WTC11 (cell line): ENCODE measurements around the gene FAN1. TPM values are rescaled to one million over a fixed set of nuclear protein-coding genes. Genes with fewer than 3 reads are reported as not detected.

Experiments used
- ATAC-seq: fragments of 200-7000 bp; cut with Tn5 transposase; 2 replicates; pipeline ENCODE4 v1.10.0; 2021; ENCODE audit warnings: mild to moderate bottlenecking, moderate library complexity
- CTCF ChIA-PET: fragments of 300-600 bp; sonication (Branson Sonifier 250); formaldehyde crosslinking; loops from one replicate; lab custom pipeline; 2021; ENCODE audit warnings: antibody characterized with exemption; lab: Charles Lee
- POLR2A ChIA-PET: fragments of 350-600 bp; sonication (Branson Sonifier 250); formaldehyde crosslinking; loops from one replicate; lab custom pipeline; 2021; ENCODE audit warnings: antibody characterized with exemption; lab: Charles Lee
- DNase-seq: peaks from one replicate; pipeline ENCODE4 v3.0.0; 2021; ENCODE audit warnings: low spot score
- H3K27ac Mint-ChIP-seq: 2 replicates; pipeline ENCODE4 v1.8.0; 2021; ENCODE audit warnings: mixed read lengths
- H3K27me3 Mint-ChIP-seq: 2 replicates; pipeline ENCODE4 v1.8.0; 2021; ENCODE audit warnings: low read depth, mild to moderate bottlenecking, moderate library complexity, mixed read lengths
- H3K36me3 Mint-ChIP-seq: 2 replicates; pipeline ENCODE4 v1.8.0; 2021; ENCODE audit warnings: mixed read lengths
- H3K4me1 Mint-ChIP-seq: 2 replicates; pipeline ENCODE4 v1.8.0; 2022; ENCODE audit warnings: mixed read lengths
- H3K4me3 Mint-ChIP-seq: 2 replicates; pipeline ENCODE4 v1.8.0; 2021; ENCODE audit warnings: mild to moderate bottlenecking, moderate library complexity, mixed read lengths
- H3K9me3 Mint-ChIP-seq: 2 replicates; pipeline ENCODE4 v1.8.0; 2021; ENCODE audit warnings: mixed read lengths
- ATF2 ChIP-seq: sonication (generic); formaldehyde crosslinking; IDR thresholded peaks from 2 replicates; pipeline ENCODE4 v1.8.1; 2022; ENCODE audit warnings: low read depth, missing genetic modification reagents, borderline replicate concordance
- CDX4 ChIP-seq: fragments of 250-450 bp; sonication (Bioruptor Pico); IDR thresholded peaks from 2 replicates; pipeline ENCODE4 v1.9.0; 2021; ENCODE audit warnings: moderate library complexity, mild to moderate bottlenecking, inconsistent platforms, borderline replicate concordance
- CREM ChIP-seq: sonication (generic); formaldehyde crosslinking; IDR thresholded peaks from 2 replicates; pipeline ENCODE4 v1.8.1; 2022; ENCODE audit warnings: mild to moderate bottlenecking, missing genetic modification reagents, moderate library complexity
- E2F1 ChIP-seq: sonication (generic); formaldehyde crosslinking; IDR thresholded peaks from 2 replicates; pipeline ENCODE4 v1.8.0; 2022; ENCODE audit warnings: mild to moderate bottlenecking, missing genetic modification reagents
- ELF4 ChIP-seq: sonication (generic); formaldehyde crosslinking; IDR thresholded peaks from 2 replicates; pipeline ENCODE4 v1.8.1; 2022; ENCODE audit warnings: low read depth, mild to moderate bottlenecking, moderate library complexity, missing genetic modification reagents
- ERG ChIP-seq: fragments of 250-450 bp; sonication (Bioruptor Pico); IDR thresholded peaks from 2 replicates; pipeline ENCODE4 v1.8.0; 2021; ENCODE audit warnings: mild to moderate bottlenecking
- FOXJ3 ChIP-seq: sonication (generic); formaldehyde crosslinking; IDR thresholded peaks from 2 replicates; pipeline ENCODE4 v1.9.0; 2021; ENCODE audit warnings: missing genetic modification reagents, mild to moderate bottlenecking, borderline replicate concordance
- HMGA2 ChIP-seq: fragments of 250-450 bp; sonication (Bioruptor Pico); IDR thresholded peaks from 2 replicates; pipeline ENCODE4 v1.4.0; 2021; ENCODE audit warnings: mild to moderate bottlenecking, moderate library complexity
- IRF1 ChIP-seq: sonication (generic); formaldehyde crosslinking; IDR thresholded peaks from 2 replicates; pipeline ENCODE4 v1.8.0; 2023; ENCODE audit warnings: missing genetic modification reagents
- IRF2 ChIP-seq: sonication (generic); formaldehyde crosslinking; IDR thresholded peaks from 2 replicates; pipeline ENCODE4 v1.8.0; 2022; ENCODE audit warnings: low read depth, missing genetic modification reagents, borderline replicate concordance
- JAZF1 ChIP-seq: fragments of 250-450 bp; sonication (Bioruptor Pico); IDR thresholded peaks from 2 replicates; pipeline ENCODE4 v1.9.0; 2021; ENCODE audit warnings: moderate library complexity, mild to moderate bottlenecking, inconsistent platforms
- MAX ChIP-seq: sonication (generic); formaldehyde crosslinking; IDR thresholded peaks from 2 replicates; pipeline ENCODE4 v1.8.0; 2022; ENCODE audit warnings: mild to moderate bottlenecking, missing genetic modification reagents
- NFYB ChIP-seq: sonication (generic); formaldehyde crosslinking; conservative IDR thresholded peaks from 2 replicates; pipeline ENCODE4 v1.8.0; 2022; ENCODE audit warnings: low read depth, missing genetic modification reagents
- NR2C2 ChIP-seq: sonication (generic); formaldehyde crosslinking; IDR thresholded peaks from 2 replicates; pipeline ENCODE4 v1.8.0; 2022; ENCODE audit warnings: mild to moderate bottlenecking, missing genetic modification reagents
- PRRX2 ChIP-seq: fragments of 250-450 bp; sonication (Bioruptor Pico); IDR thresholded peaks from 2 replicates; pipeline ENCODE4 v1.8.0; 2021; ENCODE audit warnings: mild to moderate bottlenecking
- SP1 ChIP-seq: sonication (generic); formaldehyde crosslinking; conservative IDR thresholded peaks from 2 replicates; pipeline ENCODE4 v1.8.1; 2022; ENCODE audit warnings: missing genetic modification reagents
- TP53 ChIP-seq: sonication (generic); formaldehyde crosslinking; IDR thresholded peaks from 2 replicates; pipeline ENCODE4 v1.8.1; 2023; ENCODE audit warnings: mild to moderate bottlenecking, missing genetic modification reagents
- ZNF232 ChIP-seq: sonication (generic); formaldehyde crosslinking; IDR thresholded peaks from 2 replicates; pipeline ENCODE4 v1.8.0; 2022; ENCODE audit warnings: mild to moderate bottlenecking, missing genetic modification reagents
- ZNF263 ChIP-seq: sonication (generic); formaldehyde crosslinking; IDR thresholded peaks from 2 replicates; pipeline ENCODE4 v1.8.1; 2022; ENCODE audit warnings: low read depth, mild to moderate bottlenecking, moderate library complexity, missing genetic modification reagents
- total RNA-seq: library from RNA; stranded (reverse); gene quantifications from 3 replicates; pipeline ENCODE4 v1.2.3, GENCODE V29; 2021

FAN1 gene
- total RNA-seq, 1 experiment from 2014 or later, result 22.8 TPM

GRCh38 chr15:30991255-30992235 is 87.8 kb downstream of the FAN1 start, which contains the start of gene MTMR10 (continued):
- no peak for TF ChIP-seq FOXJ3 (CRISPR knock-in tag)
- no peak for TF ChIP-seq E2F1
- TF ChIP-seq NR2C2 (CRISPR knock-in tag), result no peak
- TF ChIP-seq TP53 (CRISPR knock-in tag), result no peak
- no peak for TF ChIP-seq HMGA2
- TF ChIP-seq IRF1, result no peak
- TF ChIP-seq SP1 (CRISPR knock-in tag), result peak; percentile 36; the same call in 1 of the 2 replicates
- no peak for TF ChIP-seq CDX4 (CRISPR knock-in tag)
- no peak for TF ChIP-seq ERG (CRISPR knock-in tag)
- no peak for TF ChIP-seq ELF4 (CRISPR knock-in tag)
- TF ChIP-seq ZNF263 (CRISPR knock-in tag), result no peak
- TF ChIP-seq ATF2, result no peak
- TF ChIP-seq CREM (CRISPR knock-in tag), result no peak
- TF ChIP-seq NFYB (CRISPR knock-in tag), result no peak
- TF ChIP-seq PRRX2 (CRISPR knock-in tag), result no peak

- DNase-seq (no peak), ATAC-seq (no peak)
- Mint-ChIP-seq H3K27ac (peak overlapping the region; percentile 82), H3K9me3 (peaks cover 13% of the 10 kb centered on the region), H3K4me1 (peaks cover 24% of the 10 kb centered on the region), H3K27me3 (no peaks in the 10 kb centered on the region), H3K4me3 (peak overlapping the region; percentile 79), H3K36me3 (no peaks in the 10 kb centered on the region)
- POLR2A ChIA-PET, result interaction anchor here (0.7 to 1.1 kb wide), 2 partner anchors 11 to 12 kb away, joined by 3 read pairs; no protein-coding TSS in a partner anchor
- CTCF ChIA-PET, result interaction anchor here (1.2 to 1.7 kb wide), 3 partner anchors 22 to 137 kb away, joined by 3 to 13 read pairs (median 5); no protein-coding TSS in a partner anchor
- TF ChIP-seq ZNF232 (CRISPR knock-in tag), result no peak
- TF ChIP-seq IRF2 (CRISPR knock-in tag), result no peak
- TF ChIP-seq MAX (CRISPR knock-in tag), result 0 out of 2 replicates have a peak, but pooled peaks have one; percentile 21
- TF ChIP-seq JAZF1 (CRISPR knock-in tag), result no peak
These were observed 88.6 kb downstream of the FAN1 start for GRCh38 chr15:30992249-30992864.

Other genes with a start within 250 kb of the FAN1 start
- 15.3 to 17.3 TPM (median 15.9 TPM) in 3 replicates for gene MTMR10, start 87.7 kb downstream of the FAN1 start, total RNA-seq
- gene TRPM1, start 197.8 kb downstream of the FAN1 start, total RNA-seq, result 0.32 to 1.2 TPM (median 0.77 TPM) in 3 replicates